DMS 273 treated with DMSO at 0.1 percent for 48 hours (cell line): ENCODE results near the gene CNFN.

Experiments used
- DNase-seq: peaks from one replicate; lab custom pipeline; 2025; lab: John Stamatoyannopoulos, UW

The CNFN gene

DNA sequence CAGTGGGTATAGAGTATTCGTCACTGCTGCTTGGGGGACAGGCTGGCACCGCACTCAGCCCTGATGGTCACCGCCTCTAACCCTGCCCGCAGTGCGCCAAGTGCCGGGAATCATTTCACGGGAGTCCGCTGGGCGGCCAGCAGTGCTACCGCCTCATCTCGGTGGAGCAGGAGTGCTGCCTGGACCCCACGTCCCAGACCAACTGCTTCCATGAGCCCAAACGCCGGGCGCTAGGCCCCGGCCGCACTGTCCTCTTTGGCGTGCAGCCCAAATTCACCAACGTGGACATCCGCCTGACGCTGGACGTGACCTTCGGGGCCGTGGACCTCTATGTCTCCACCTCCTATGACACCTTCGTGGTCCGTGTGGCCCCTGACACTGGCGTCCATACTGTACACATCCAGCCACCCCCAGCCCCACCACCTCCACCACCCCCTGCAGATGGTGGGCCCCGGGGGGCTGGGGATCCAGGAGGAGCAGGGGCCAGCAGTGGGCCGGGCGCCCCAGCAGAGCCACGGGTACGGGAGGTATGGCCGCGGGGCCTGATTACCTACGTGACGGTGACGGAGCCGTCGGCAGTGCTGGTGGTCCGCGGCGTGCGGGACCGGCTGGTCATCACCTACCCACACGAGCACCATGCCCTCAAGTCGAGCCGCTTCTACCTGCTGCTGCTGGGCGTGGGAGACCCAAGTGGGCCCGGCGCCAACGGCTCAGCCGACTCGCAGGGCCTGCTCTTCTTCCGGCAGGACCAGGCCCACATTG lies 14.5 kb downstream of the CNFN start:
- DNase-seq, result no peak

DNA sequence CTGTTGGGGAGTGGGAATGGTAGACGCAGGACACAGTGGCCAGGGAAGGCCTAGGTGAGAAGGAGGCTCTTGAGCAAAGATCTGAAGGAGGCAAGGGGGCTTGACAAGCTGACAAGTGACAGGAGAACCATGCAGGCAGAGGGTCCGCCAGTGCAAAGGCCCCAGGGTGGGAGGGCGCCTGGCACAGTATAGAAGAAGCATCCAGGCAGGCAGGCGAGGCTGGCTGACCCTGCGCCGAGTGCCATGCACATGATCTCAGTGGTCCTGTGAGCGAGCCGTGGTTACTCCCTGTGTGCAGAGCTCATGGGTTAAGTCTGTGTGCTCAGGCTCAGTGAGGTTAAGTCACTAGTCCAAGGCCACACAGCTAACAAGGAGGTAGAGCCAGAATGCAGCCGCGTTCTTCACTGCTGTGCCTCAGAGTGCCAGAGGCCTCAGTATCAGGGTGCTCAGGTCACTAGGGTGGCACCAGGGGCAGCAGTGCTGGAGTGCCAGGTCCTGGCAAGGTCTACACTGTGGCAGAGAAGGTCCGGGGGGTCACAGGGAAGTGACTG lies 15.2 kb downstream of the CNFN start:
- DNase-seq, result no peak

DNA sequence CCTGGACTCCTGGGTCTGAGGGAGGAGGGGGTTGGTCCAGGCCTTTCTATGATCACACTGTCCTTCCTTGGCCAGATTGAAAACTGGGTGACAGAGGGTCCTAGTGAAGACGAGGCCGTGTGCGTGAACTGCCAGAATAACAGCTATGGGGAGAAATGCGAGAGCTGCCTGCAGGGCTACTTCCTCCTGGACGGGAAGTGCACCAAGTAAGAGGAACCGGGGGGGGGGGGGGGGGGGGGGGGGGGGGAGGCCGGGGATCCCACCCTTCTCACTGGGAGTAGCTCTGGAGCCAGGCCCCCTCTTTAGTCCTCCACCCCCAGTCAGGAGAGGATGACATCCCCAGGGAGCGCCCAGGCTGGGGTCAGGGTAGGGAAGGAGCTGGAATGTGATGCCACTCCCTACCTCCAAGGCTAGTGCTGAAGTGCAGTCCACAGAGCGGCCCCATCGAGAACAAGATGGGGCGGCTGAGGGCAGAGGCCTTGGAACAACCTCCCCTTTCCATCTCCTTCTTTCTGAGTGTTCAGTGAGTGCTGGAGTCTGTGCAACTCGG lies 19.4 kb downstream of the CNFN start:
- DNase-seq, result no peak

DNA sequence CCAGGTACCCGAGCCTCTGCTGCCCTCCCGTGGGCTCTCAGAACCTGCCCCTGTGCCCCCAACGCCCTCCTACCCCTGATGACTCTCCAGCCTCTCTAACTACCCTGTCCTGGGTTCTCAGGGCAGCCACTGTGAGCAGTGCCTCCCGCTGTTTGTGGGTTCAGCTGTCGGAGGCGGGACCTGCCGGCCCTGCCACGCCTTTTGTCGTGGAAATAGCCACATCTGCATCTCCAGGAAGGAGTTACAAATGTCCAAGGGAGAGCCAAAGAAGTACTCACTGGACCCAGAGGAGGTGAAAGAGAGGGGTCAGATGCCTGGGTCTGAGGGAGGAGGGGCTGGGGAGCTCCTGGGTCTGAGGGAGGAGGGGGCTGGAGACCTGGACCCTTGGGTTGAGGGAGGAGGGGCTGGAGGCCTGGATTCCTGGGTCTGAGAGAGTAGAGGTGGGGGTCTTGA lies 20.0 kb downstream of the CNFN start:
- no peak for DNase-seq

DNA sequence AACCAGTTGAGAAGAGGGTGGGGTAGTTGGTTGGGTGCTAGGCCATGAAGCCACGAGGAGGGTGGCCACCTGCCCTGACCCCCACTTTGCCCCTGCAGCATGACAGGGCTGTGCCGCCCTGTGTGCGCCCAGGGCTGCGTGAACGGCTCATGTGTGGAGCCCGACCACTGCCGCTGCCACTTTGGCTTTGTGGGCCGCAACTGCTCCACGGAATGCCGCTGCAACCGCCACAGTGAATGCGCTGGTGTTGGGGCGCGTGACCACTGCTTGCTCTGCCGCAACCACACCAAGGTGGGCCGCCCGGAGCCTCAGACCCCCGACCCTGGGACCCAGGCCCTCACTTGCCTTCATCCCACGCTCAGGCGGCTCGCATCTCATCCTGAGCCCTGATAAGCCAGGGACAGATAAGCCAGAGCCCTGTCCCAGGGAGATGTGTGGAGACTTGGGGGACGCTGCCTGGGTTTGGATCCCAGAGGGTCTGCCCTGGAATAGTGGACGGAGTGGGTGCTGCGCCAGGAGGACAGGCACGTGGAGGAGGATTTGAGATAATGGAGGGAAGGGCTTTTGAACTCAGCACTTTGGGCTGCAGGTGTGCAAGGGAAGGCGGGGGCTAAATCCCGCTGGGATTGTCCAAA lies 20.5 kb downstream of the CNFN start:
- DNase-seq, result no peak

DNA sequence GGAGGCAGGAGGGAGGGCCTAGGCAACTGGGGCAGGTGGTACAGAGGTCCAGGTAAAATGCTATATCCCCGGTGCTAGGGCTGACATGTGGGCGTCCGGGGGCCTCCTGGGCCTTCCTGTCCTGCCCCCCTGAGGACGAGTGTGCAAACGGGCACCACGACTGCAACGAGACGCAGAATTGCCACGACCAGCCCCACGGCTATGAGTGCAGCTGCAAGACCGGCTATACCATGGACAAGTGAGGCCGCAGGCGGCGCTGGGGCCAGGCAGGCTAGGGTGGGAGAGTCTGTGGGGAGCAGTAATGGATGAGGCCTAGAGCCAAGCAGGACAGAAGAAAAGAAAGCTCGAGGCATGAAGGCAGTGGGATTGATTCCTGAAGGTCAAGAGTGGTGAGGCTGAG lies 21.3 kb downstream of the CNFN start:
- DNase-seq, result no peak

DNA sequence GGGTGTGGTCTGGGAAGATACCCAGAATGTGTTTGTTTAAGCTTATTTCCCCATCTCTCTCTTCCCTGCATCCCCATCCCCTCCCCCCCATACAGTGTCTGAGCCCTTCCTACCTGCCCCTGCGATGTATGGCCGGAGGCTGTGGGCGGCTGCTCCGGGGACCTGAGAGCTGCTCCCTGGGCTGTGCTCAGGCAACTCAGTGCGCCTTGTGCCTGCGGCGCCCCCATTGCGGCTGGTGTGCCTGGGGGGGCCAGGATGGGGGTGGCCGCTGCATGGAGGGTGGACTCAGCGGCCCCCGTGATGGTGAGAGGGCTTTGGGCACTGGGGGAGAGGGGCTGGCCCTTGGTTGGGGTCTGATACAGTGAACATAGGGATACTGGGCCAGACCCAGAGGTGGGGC lies 21.7 kb downstream of the CNFN start:
- DNase-seq, result no peak

DNA sequence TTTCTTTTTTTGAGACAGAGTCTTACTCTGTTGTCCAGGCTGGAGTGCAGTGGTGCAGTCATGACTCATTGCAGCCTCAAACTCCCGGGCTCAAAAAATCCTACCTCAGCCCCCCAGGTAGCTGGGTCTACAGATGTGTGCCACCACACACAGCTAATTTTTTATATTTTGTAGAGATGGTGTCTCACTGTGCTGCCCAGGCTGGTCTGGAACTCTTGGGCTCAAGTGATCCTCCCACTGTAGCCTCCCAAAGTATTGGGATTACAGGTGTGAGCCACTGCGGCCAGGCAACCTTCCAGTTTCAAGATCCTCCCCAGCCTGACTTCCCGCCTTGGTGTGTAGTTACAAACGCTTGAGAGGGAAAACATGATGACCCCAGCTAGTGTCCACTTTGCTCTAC lies 22.2 kb downstream of the CNFN start:
- no peak for DNase-seq

DNA sequence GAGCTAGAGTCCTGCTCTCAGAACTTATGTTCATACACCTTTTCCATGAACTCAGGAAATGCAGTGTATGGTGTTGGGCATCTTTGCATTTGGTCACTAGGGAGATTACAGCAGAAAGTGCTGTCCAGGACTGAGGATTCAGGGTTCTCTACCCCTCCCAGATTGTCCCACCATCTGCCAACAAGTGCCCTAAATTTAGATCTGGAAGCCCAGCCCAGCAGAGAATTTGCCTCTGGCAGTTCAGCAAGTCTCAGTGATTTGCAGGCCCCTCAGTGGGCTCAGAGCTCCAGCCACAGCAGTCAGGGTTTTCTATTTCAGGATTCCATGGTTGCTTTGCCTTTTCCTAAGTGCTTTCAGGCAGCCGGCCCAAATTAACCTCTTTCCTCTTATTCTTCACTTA lies 23.4 kb downstream of the CNFN start:
- DNase-seq, result peak; percentile 11

DNA sequence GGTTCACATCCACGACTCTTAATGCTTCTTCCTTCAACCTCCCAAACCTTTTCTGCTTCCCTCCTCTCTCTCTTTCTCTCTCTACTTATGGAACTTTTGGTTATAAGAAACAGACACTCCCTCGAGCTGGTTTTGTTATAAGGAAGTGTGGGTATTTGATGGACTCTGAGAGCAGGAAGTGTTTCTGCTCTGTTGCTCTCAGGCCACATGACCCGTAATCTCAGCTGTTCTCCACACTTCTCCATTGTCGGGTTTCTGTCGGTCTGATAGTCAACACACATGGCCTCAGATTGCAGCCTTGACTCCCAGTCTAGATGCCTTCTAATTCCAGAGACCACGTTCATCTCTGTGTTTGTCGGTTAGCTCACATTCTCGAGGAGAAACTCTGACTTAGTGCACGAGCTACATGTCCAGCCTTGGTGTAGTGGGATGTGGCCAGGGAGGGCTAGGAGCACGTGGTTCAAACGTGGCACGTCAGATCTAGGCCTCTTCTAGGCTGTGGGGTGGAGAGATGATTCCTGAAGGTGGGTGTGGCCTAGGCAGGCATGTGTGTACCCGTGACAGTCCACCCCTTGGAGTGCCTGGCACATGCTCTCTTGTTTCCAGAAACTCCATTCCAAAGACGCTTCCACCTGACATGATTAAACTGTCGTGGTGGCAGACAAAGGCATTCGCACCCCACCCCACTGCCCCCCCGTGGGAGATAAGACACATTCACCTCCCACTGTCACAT lies 26.3 kb downstream of the CNFN start:
- DNase-seq, result no peak

DNA sequence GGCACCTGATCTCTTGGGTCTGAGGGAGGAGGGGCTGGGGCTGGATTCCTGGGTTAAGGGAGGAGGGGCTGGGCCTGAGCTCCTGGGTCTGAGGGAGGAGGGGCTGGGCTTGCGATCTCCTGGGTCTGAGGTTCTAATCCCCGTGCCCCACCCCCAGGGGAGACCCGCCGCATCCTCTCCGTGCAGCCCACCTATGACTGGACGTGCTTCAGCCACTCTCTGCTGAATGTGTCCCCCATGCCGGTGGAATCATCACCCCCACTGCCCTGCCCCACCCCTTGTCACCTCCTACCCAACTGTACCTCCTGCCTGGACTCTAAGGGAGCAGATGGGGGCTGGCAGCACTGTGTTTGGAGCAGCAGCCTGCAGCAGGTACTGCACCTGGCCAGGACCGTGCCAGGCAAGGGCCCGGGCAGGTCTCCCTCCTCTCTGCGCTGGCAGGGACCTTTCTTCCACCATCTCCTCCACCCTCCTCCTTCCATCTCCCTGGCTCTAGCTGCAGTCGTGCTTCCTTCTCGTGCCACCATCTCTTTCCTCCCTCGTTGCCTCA lies 27.1 kb downstream of the CNFN start:
- DNase-seq, result no peak

DNA sequence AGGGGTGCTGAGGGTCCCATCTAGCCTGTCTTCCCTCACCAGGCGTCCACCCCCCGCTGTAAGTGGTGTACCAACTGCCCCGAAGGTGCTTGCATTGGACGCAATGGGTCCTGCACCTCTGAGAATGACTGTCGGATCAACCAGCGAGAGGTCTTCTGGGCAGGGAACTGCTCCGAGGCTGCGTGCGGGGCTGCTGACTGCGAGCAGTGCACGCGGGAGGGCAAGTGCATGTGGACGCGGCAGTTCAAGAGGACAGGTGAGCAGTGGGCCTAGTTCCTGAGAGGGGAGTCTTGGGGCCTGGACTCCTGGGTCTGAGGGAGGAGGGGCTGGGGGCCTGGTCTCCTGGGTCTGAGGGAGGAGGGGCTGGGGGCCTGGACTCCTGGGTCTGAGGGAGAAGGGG lies 27.8 kb downstream of the CNFN start:
- DNase-seq, result no peak

DNA sequence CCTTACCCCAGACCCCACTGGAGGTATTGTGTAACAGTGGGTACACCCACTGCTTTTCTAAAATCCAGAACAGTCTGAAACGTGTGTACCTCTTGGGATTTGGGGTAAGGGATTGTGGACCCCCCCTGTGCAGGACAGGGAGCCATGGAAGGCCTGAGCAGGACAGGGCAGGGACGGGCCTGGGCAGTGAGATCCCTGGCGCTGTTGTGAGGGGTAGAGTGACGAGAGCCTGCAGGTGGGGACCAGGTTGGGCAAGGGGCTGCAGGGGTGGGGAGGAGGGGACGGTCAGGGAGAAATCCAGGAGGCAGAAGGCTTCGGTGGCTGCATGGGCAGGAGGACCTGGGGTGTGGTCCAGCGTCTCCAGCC lies 28.6 kb downstream of the CNFN start:
- DNase-seq, result no peak

DNA sequence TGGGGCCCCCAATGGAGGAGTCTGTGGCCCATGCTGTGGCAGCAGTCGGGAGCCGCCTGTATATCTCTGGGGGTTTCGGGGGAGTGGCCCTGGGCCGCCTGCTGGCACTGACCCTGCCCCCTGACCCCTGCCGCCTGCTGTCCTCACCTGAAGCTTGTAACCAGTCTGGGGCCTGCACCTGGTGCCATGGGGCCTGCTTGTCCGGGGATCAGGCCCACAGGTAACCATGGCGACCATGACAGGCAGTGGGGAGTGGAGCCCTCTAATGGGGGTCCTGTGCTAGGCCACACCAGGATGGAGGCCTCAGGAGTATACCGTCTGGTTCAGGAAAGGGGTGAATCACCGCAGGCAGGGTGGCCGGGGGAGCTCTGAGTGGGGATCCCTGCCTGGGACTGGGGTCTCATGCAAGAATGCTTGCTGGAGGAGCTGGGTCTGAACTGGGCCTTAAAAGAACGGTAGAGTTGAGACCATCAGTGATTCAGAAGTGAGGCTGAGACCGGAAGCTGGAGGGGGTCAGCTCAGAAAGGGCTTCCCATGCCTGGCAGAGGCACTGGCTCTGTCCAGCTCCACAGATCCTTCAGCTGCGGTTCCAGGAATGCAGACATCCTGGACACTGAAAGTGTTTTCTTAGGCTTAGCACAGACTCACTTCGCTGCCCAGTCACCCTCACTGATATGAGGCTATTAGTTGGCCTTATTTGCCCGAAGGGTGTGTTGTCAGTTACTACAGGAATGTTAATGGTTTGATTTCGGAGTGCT lies 29.1 kb downstream of the CNFN start:
- no peak for DNase-seq

DNA sequence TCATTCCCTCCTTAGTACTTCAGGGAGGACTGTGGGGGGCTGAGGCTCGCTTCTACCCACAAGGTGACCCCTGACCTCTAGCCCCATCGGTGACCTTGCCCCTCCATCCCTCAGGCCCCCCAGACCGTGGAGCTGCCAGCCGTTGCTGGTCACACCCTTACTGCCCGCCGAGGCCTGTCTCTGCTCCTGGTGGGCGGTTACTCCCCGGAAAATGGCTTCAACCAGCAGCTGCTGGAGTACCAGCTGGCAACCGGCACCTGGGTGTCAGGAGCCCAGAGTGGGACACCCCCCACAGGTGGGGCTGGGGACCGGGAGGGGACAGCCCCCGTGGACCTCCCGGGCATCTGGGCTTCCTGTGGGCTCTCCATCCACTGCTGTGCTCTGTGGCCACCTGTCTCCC lies 32.8 kb downstream of the CNFN start:
- no peak for DNase-seq

DNA sequence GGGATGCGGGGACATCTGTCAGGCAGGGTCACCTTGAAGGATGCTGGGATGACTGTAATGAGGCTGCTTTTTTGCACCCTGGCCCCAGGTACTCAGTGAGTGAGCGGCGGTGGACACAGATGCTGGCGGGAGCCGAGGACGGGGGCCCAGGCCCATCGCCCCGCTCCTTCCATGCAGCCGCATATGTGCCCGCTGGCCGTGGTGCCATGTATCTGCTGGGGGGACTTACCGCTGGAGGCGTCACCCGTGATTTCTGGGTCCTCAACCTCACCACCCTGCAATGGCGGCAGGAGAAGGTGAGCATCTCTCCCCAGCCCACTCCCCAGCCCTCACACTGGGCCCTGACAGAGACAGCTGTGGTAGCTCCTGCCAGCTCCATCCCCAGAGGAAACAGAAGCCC lies 33.4 kb downstream of the CNFN start:
- no peak for DNase-seq

DNA sequence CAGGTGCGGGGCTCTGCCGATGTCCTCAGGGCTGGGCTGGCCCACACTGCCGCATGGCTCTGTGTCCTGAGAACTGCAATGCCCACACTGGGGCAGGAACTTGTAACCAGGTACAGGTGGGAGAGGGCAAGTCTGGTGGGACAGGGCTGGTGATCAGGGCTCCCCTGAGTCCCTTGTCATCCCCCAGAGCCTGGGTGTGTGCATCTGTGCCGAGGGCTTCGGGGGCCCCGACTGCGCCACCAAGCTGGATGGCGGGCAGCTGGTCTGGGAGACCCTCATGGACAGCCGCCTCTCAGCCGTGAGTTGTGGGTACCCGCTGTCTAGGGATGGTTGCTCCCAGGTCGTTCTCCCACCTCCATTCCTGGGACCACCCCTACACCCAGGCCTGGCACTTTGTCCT lies 34.2 kb downstream of the CNFN start:
- DNase-seq, result no peak

DNA sequence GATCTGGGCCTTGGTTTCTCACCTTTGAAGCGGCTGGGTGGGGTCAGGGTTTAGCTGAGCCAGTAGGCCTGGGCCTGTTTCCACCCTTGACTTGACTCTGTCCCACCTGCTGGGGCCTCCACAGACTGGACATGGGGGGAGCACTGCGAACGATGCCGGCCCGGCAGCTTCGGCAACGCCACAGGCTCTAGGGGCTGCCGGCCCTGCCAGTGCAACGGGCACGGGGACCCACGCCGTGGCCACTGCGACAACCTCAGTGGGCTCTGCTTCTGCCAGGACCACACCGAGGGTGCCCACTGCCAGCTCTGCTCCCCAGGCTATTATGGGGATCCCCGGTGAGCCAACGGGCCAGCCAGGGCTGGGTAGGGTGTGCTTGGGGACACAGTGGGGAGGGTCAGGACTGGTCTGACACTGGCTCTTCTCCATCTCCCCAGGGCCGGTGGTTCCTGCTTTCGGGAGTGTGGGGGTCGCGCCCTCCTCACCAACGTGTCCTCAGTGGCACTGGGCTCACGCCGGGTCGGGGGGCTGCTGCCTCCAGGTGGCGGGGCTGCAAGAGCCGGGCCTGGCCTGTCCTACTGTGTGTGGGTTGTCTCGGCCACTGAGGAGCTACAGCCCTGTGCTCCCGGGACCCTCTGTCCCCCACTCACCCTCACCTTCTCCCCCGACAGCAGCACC lies 36.6 kb downstream of the CNFN start:
- no peak for DNase-seq

DNA sequence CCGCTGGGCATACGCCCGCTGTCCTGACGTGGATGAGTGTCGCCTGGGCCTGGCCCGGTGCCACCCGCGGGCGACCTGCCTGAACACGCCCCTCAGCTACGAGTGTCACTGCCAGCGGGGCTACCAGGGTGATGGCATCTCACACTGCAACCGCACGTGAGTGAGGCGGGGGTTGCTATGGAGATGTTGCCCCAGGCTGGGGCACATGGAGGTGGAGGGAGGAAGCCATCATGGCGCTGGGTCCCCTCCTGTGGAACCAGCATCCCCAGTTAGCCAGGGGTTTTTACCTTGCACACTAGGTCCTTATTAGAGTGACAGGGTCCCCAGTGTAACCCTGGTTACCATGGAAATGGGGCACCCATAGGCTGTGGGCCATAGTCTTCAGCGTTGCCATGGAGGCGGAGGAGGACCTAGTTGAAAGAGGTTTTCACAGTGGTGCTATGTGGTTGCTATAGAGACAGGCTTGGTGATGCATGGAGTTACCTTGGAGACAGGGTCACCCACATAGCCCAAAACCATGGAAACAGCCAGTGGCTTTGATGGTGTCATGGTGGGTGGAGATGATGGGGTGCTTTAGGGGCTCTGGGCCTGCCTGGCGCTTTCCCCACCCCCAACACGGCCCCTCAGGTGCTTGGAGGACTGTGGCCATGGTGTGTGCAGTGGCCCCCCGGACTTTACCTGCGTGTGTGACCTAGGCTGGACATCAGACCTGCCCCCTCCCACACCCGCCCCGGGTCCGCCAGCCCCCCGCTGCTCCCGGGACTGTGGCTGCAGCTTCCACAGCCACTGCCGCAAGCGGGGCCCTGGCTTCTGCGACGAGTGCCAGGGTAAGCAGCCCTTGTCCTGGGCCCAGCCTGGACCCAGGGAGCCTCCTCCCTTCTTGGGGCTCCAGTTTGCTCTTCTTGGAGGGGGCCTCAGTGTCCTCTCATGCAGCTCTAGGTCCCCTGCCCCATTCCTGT lies 37.5 kb downstream of the CNFN start:
- no peak for DNase-seq
